GM18517 (cell line): ENCODE results near the gene RUSF1.
A peak's percentile ranks its signal among the peaks of the same experiment; 100 is the strongest.

ENCODE experiments used
- ATAC-seq: cut with Tn5 transposase; IDR thresholded peaks from one replicate; pipeline ENCODE4 v1.9.1; 2021; ENCODE audit warnings: mild to moderate bottlenecking, moderate library complexity; ENCODE audit not compliant: unreplicated experiment

The RUSF1 gene

GRCh38 chr16:31471241-31471874 is 36.8 kb downstream of the RUSF1 start:
- ATAC-seq: no peak

GRCh38 chr16:31470615-31471014 is 37.6 kb downstream of the RUSF1 start:
- no peak for ATAC-seq

GRCh38 chr16:31467858-31468257 is 40.3 kb downstream of the RUSF1 start:
- no peak for ATAC-seq

- no peak for ATAC-seq
These were observed 40.9 kb downstream of the RUSF1 start for GRCh38 chr16:31467151-31467773.

- ATAC-seq: no peak
These were observed 41.8 kb downstream of the RUSF1 start for GRCh38 chr16:31466381-31466841.

GRCh38 chr16:31465788-31466370 is 42.3 kb downstream of the RUSF1 start:
- no peak for ATAC-seq

- ATAC-seq: no peak
These were observed 43.4 kb downstream of the RUSF1 start for GRCh38 chr16:31464781-31465260.

- no peak for ATAC-seq
These were observed 43.8 kb downstream of the RUSF1 start for GRCh38 chr16:31464348-31464769.

- no peak for ATAC-seq
These were observed 46.0 kb downstream of the RUSF1 start for GRCh38 chr16:31461921-31462804.

GRCh38 chr16:31461201-31461920 is 46.8 kb downstream of the RUSF1 start:
- no peak for ATAC-seq

- no peak for ATAC-seq
These were observed 47.6 kb downstream of the RUSF1 start for GRCh38 chr16:31460582-31461002.

GRCh38 chr16:31459687-31460581 is 48.3 kb downstream of the RUSF1 start:
- peak; percentile 71 for ATAC-seq

GRCh38 chr16:31458844-31459686 is 49.1 kb downstream of the RUSF1 start, which contains the start of gene ARMC5:
Gene ARMC5, plus strand, starts transcription at chr16:31459501. Its CDS starts 24 bp downstream, at chr16:31459525.
- peak; percentile 78 for ATAC-seq

GRCh38 chr16:31458073-31458843 is 49.9 kb downstream of the RUSF1 start:
- no peak for ATAC-seq

- no peak for ATAC-seq
These were observed 51.2 kb downstream of the RUSF1 start for GRCh38 chr16:31456988-31457360.

GRCh38 chr16:31455601-31456314 is 52.4 kb downstream of the RUSF1 start:
- ATAC-seq: no peak
